Globus pallidus (tissue), 1 donor: ENCODE results near the gene TSC22D4.

Source experiments
- DNase-seq: peaks from one replicate; pipeline ENCODE4 v3.0.0-alpha.2; 2015; ENCODE audit warnings: low spot score

Gene TSC22D4

DNA sequence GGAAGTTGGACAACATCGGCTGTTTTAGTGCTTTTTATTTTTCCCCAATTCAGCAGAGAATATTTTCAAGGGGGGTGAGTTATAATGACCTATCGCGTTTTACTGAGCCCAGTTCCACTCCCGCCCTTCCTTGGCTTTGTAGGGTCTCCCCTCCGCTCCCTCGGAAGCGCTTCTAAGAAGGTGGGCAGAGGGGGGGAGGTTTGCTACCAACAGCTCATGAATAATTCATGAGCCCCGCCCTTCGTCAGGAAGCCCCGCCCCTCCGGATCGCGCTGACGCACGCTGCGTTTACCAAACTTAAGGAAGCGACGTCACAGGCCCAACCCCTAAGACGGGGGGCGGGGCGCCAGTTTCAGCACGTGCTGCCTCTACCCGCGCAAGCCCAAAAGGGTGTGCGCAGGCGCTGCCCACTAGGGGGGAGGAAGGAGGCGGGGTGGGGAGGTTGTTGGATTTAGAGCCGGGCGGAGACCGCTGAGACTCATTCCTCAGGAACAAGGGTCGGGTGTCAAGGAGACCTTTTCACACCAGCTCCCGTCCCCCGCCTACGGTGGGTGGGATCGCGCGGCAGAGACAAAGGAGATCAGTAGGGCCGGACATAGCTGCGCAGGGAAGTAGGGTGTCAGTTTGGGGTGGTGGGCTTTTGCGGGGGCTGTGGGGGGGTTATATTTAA, 49.9 kb downstream of the TSC22D4 start:
- peak; percentile 99 for DNase-seq

DNA sequence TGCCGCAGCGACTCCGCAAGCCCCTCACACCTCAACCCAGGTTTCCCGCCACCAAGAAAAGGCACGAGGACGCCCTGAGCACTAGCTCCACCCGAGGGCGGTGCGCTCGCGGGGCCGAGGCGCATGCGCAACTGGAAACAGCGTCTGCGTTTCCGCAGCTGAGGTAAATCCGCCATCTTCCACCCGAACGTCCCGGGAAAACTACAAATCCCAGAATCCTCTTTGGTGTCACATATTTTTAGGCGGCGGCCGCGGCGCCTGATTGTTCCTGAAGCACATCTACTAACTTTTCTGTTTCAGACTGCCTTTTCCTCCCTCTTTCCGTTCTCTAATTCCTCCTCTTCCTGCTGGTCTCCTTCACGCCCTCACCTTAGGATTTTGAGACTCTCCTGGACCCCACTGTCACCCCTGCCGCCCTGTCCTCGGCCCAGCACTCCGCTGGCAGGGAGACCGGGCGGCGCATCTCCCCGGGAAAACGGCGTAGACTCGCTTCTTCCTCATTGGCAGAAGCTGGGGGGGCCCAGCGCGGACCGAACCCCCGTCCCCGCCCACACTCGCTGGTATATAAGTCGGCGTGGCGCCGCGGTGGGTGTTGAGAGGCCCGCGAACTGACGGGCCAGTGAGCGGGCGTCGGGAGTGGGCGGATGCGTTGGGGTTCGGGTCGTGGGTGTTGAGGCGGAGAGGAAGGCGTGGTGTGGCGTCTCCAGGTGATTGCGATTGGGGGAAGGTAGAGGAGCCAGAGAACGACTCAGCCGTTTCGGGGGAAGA, 50.6 kb downstream of the TSC22D4 start, which contains the start of gene ZCWPW1:
Gene ZCWPW1, minus strand, starts transcription at position 505 of the 768 bp plus-strand sequence. CDS start 8,054 bp downstream, outside the sequence.
- peak; percentile 96 for DNase-seq

DNA sequence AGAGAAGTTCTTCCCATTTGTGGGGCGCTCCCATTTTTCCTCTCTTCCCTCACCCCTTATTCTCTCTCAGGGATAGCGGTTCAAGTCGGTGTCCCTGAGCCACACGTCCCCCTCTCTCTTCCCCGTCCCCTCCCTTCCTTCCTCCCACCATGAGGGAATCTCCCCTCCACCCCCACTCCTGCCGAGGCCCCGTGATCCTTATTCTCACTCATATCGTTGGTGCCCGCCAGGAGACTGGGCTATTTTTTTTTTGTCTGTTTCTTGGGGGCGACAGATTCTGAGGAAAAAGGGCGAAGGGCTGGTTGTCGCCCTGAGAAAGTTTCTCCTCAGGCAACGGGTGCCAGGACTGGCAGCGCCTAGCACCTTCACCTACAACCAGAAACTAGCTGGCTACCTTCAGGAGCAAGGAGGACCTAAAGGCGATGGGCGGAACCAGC, 51.2 kb downstream of the TSC22D4 start:
- DNase-seq, result no peak

DNA sequence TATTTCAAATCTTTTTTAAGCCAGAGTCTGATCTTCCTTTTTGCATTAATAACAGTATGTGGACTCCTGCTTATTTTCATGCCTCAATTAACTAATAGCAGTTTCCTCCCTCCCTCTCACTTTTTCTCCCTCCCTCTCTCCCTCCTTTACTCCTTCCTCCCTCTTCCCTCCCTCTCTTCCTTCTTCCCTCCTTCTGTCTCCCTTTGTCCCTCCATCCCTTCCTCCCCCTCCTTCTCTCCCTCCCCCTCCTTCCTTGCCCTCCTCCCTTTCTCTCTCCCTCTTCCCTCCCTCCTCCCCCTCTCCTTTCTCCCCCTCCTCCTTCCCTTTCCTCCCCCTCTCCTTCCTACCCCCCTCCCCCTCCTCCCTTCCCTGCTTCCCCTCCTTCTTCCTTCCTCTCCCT, 52.5 kb downstream of the TSC22D4 start:
- DNase-seq, result no peak

DNA sequence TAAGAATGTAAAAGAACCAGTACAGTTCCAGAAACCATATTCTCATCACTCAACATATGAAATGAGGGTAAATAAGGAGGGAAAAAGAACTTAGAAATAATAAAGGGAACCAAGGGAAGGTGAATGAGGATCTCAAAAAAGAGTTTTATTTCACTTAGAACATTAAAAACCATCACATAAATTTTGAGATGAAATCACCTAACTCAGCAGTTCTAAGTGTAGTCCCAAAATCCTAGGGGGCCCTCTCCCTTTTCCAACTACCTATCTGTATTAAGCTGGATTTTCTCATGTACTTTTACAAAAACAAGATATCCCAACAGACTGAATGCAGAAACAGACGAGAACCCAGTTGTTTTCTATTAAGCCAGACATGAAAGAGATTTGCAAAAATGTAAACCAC, 53.7 kb downstream of the TSC22D4 start:
- DNase-seq, result no peak

DNA sequence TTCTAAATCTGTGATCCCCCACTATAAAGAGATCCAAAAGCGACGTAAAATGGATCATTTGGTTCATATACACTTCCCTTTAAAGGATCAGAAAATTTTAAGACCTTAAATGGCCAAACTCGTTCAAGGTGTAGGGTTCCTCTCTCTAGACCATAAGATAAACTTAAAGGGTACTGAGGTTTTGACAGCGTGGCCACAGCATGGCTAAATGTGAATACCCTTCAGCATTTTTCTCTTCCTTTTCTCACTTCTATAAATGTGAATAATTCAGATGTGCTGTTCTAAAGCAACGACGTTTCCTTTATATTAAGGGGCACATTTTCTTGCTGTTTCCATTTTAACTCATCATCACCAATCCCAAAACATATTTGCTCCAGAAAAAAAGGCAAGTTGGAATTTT, 55.7 kb downstream of the TSC22D4 start:
- no peak for DNase-seq

DNA sequence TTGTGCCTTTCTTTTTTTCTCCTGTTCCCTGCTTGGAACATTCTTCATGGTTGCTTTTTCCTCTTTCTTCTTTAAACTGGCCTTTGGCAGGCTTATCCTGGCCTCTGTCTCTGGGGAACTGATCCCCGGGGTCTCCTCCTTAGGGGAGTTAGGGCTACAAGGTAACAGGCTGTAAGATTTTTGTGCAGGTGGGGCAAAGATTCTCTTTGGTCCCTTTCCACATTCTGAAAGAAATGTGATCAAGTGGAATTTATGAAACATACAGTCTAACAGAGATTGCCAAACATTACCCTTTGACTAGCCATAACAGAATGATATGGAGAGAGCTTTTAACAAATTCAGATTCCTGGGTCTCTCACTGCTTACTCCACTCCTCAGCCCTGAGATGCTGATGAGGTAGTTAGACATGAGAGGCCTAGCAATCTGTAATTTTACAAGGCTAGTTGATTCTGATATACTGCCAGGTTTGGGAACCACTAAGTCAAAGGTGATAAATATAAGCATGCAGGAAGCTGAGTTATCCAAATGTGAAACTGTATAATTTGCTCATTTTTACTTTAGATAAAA, 59.3 kb downstream of the TSC22D4 start:
- DNase-seq, result no peak

DNA sequence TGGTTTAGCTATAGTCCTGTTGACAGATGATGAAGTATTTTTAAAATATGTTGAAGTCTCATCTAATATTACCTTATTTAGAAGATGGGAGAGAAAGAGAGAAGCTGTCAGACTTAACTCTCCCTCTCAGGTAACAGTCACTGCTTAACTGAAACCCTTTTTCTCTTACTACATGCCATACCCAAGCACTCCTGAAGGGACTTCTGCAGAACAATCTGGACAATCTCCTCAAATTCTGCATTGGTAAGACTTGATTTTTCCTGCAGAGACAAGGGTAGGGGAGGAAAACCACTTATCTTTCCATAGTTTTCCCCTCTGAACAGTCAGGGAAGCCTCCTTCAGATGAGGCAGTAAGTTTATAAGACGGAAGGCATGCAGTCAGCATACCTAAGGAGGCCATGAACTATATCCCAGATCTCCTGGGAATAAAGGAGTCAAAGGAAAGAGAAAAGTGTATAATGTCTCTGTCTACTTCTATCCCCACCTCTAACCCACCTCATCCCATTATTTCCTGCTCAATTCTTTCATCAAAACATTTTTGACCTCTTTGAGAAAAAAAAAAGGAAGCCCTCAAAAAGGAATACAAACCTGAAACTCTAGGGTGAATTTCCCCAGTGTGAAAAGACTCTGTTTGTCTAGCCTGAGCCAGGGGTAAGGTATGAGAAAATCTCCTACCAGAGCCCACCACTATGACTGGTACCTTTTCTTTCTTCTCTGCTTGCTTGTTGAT, 59.9 kb downstream of the TSC22D4 start:
- DNase-seq, result no peak
